Kidney (tissue), 14 donors: Measurements from ENCODE around the gene SF3B6. TPM values are rescaled to one million over a fixed set of nuclear protein-coding genes. Genes with fewer than 3 reads are reported as not detected.

ENCODE experiments used
- DNase-seq, 5 donors: peaks; one replicate each; pipeline ENCODE4 v3.0.0-alpha.2; 2013 to 2020
- FAIRE-seq: peaks from 2 replicates; lab custom pipeline; 2012; peaks lifted over from hg19 to GRCh38; lab: Jason Lieb, UNC
- H3K27ac ChIP-seq, 2 donors: one replicate each; pipeline ENCODE4 v1.7.0; 2013; ENCODE audit warnings: low read depth in 2 of 2, low read length in 2 of 2, inconsistent platforms in 1 of 2
- H3K27me3 ChIP-seq: one replicate; pipeline ENCODE4 v1.7.1; 2013; ENCODE audit warnings: low read length, inconsistent platforms; ENCODE audit not compliant: control insufficient read depth, insufficient read depth
- H3K36me3 ChIP-seq, 3 donors: one replicate each; pipeline versions ENCODE4 v1.7.0 to v1.7.1; 2013; ENCODE audit warnings: low read length in 3 of 3, control low read depth in 1 of 3, inconsistent platforms in 1 of 3; ENCODE audit not compliant: insufficient read depth in 3 of 3, control insufficient read depth in 2 of 3
- H3K4me1 ChIP-seq, 3 donors: one replicate each; pipeline versions ENCODE4 v1.7.0 to v1.7.1; 2013; ENCODE audit warnings: low read length in 3 of 3, inconsistent platforms in 1 of 3, low read depth in 1 of 3; ENCODE audit not compliant: control insufficient read depth in 2 of 3, insufficient read depth in 2 of 3
- H3K4me3 ChIP-seq, 3 donors: one replicate each; pipeline versions ENCODE4 v1.7.0 to v1.8.1; 2013; ENCODE audit warnings: low read length in 3 of 3, control low read depth in 1 of 3, inconsistent platforms in 1 of 3
- H3K9ac ChIP-seq, 3 donors: one replicate each; pipeline versions ENCODE4 v1.7.0 to v1.7.1; 2013; ENCODE audit warnings: low read length in 3 of 3, control low read depth in 1 of 3, inconsistent platforms in 1 of 3
- H3K9me3 ChIP-seq, 3 donors: one replicate each; pipeline versions ENCODE4 v1.7.0 to v1.7.1; 2013; ENCODE audit warnings: low read length in 3 of 3, control low read depth in 1 of 3, inconsistent platforms in 1 of 3; ENCODE audit not compliant: control insufficient read depth in 2 of 3, insufficient read depth in 1 of 3
- intact Hi-C: fragments of 100-400 bp; cut with DNase I; formaldehyde crosslinking; loops from one replicate; pipeline ENCODE4 v1.11.1; 2022
- polyA plus RNA-seq: library from polyadenylated mRNA; stranded (reverse); fragments of 350-450 nt; fragmentation: Illumina TruSeq; extraction: RNeasy Lipid Tissue Mini Kit (QIAGEN cat#74804); gene quantifications from one replicate; pipeline ENCODE4 v1.2.3, GENCODE V29; 2014; ENCODE audit warnings: low read depth, low replicate concordance; ENCODE audit not compliant: insufficient read depth
- total RNA-seq: library from RNA; stranded (reverse); fragmentation: NEBNext Ultra II Directional; extraction: Animal tissue kit (Norgen Biotek cat#: 25700); gene quantifications from one replicate; pipeline ENCODE4 v1.2.1, GENCODE V29; 2021
- TF ChIP-seq, protein P1 (sequence below): IDR thresholded peaks from 3 replicates; pipeline ENCODE4 v1.5.1; 2012; ENCODE audit warnings: mild to moderate bottlenecking, moderate library complexity, borderline replicate concordance; ENCODE audit not compliant: insufficient read depth; ENCODE audit errors: extremely low read depth
- donor health status: control.
- donor health status: control.
- donor health status: control.
- donor health status: control.
- donor health status: control.
- donor health status: DM: yes; HTN: yes; CAD: no.
- donor health status: Normal renal cell carcinoma (clear cell type).

Gene SF3B6
- total and polyA plus RNA-seq, 2 donors from 2014 or later = 74.8 to 170 TPM

DNA sequence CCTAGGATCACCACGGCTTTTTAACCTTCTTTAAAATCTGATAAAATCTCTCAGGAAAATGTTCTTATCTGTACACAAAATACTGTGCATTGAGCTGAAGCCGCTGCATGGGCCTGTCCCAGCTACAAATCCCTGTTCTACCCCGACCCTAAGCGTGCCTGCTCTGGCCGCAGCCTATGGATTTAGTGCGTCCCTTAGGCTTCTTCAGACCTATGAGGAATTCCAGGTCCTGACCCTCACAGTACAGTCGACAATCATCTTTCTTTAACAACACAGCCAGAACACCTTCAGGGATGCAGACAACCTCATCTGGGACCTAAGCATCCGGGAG lies 28.5 kb downstream of the SF3B6 start:
- Histone ChIP-seq H3K4me3 (peak overlapping the region; percentile 17 to 94 (median 49)), H3K36me3 (no peaks in the 10 kb centered on the region), H3K9me3 (no peaks in the 10 kb centered on the region), H3K4me1 (peaks cover 0 to 13% (median 8%) of the 10 kb centered on the region in 3 donors), H3K27me3 (no peaks in the 10 kb centered on the region), H3K27ac (no peak overlapping the region), H3K9ac (peak overlapping the region in 1 of 3 donors; percentile 28)
- FAIRE-seq = no peak
- peak in 1 of 5 donors; percentile 6 for DNase-seq
- intact Hi-C loops = no loop called here
- TF ChIP-seq, protein P1, sequence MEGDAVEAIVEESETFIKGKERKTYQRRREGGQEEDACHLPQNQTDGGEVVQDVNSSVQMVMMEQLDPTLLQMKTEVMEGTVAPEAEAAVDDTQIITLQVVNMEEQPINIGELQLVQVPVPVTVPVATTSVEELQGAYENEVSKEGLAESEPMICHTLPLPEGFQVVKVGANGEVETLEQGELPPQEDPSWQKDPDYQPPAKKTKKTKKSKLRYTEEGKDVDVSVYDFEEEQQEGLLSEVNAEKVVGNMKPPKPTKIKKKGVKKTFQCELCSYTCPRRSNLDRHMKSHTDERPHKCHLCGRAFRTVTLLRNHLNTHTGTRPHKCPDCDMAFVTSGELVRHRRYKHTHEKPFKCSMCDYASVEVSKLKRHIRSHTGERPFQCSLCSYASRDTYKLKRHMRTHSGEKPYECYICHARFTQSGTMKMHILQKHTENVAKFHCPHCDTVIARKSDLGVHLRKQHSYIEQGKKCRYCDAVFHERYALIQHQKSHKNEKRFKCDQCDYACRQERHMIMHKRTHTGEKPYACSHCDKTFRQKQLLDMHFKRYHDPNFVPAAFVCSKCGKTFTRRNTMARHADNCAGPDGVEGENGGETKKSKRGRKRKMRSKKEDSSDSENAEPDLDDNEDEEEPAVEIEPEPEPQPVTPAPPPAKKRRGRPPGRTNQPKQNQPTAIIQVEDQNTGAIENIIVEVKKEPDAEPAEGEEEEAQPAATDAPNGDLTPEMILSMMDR = no peak

DNA sequence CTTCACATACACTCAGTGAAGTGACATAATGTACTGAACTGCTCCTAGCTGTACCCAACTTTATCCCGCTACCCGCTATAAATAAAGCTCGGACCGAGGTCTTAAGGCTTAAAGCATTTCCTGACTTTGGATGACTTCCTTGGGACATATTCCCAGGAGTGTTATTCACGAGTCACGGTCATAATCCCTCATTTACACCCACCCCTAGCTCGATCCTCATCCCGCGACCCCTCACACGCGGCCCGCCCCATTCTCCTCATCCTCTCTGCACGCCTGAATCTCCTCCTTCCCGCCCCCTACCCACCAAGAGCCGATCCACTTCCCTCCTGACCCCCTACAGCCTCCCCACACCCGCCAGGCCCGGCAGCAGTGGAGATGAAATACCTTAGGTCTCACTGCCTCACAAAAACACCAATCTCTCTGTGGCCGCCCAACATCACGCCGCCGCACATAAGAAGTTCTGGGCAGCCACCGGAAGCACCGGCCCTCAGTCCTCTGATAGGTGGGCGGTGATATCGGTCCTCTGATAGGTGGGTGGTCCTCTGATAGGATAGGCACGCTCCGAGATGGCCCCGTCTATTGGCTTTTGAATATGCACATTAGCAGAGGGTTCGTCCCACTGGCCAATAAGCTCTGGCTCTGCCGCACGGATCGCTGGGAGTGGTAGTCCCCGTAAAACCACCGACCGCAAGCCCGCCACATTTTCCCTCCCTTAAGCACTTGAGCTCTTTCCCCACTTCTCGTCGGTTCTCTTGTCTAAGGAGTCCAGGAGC lies 29.0 kb downstream of the SF3B6 start, which contains the start of gene WDCP:
Gene WDCP (minus strand): TSS at position 462 of the 773 bp plus-strand sequence. CDS start 7,897 bp downstream, outside the sequence.
- Histone ChIP-seq H3K9ac (peak within 1 kb of the TSS; percentile 62 to 94 (median 77)), H3K4me3 (peak within 1 kb of the TSS; percentile 86 to 94 (median 93)), H3K36me3 (no peaks in the 10 kb centered on the region), H3K27me3 (no peaks in the 10 kb centered on the region), H3K27ac (peak within 1 kb of the TSS in 1 of 2 donors; percentile 60), H3K4me1 (peaks cover 0 to 13% (median 8%) of the 10 kb centered on the region in 3 donors), H3K9me3 (no peaks in the 10 kb centered on the region)
- FAIRE-seq (peak; percentile 90), DNase-seq (peak; percentile 96 to 99 (median 98))
- intact Hi-C loops = no loop called here
- TF ChIP-seq, protein P1 = no peak

DNA sequence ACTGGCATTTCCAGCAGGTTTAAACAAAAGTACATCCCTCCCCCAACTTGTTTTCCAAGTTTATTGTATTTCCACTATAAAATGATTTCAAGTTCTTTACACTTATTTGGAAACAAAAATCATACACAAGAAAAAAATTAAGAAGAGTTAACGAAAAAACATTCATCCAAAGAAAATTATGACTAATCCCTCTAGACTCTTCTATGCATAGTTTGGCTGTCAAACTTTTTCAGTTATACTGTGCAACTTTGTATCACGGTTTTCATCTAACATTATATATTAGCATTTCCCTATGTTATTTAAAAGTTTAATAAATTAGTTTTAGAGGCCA lies 29.6 kb downstream of the SF3B6 start:
- FAIRE-seq (no peak), DNase-seq (peak in 1 of 5 donors; percentile 1)
- Histone ChIP-seq H3K36me3 (no peaks in the 10 kb centered on the region), H3K9me3 (no peaks in the 10 kb centered on the region), H3K27me3 (no peaks in the 10 kb centered on the region), H3K9ac (peak overlapping the region; percentile 62 to 94 (median 77)), H3K4me1 (peaks cover 0 to 13% (median 8%) of the 10 kb centered on the region in 3 donors), H3K27ac (no peak overlapping the region), H3K4me3 (peak overlapping the region; percentile 86 to 94 (median 93))
- TF ChIP-seq, protein P1 = no peak
- intact Hi-C loops = no loop called here
